NCI-H82 (cell line): ENCODE data around the gene PLCB2.
A peak's percentile ranks its signal among the peaks of the same experiment; 100 is the strongest.

Source experiments
- DNase-seq: peaks from one replicate; lab custom pipeline; 2025; lab: John Stamatoyannopoulos, UW

The PLCB2 gene

GRCh38 chr15:40249477-40250303, 58.0 kb downstream of the PLCB2 start:
- DNase-seq = no peak

- DNase-seq = peak; percentile 40
Observed at GRCh38 chr15:40248006-40248783, 59.5 kb downstream of the PLCB2 start.

GRCh38 chr15:40247406-40247971, 60.2 kb downstream of the PLCB2 start:
- no peak for DNase-seq

GRCh38 chr15:40246496-40247280, 61.0 kb downstream of the PLCB2 start:
- no peak for DNase-seq

GRCh38 chr15:40245666-40246450, 61.9 kb downstream of the PLCB2 start:
- no peak for DNase-seq

- no peak for DNase-seq
Observed at GRCh38 chr15:40244961-40245523, 62.7 kb downstream of the PLCB2 start.

GRCh38 chr15:40243126-40243810, 64.5 kb downstream of the PLCB2 start:
- DNase-seq = no peak

GRCh38 chr15:40242601-40243000, 65.1 kb downstream of the PLCB2 start:
- DNase-seq = no peak

- no peak for DNase-seq
Observed at GRCh38 chr15:40242213-40242599, 65.5 kb downstream of the PLCB2 start.

- no peak for DNase-seq
Observed at GRCh38 chr15:40241269-40242212, 66.2 kb downstream of the PLCB2 start.

GRCh38 chr15:40240619-40241221, 67.0 kb downstream of the PLCB2 start:
- DNase-seq = no peak

GRCh38 chr15:40239693-40240618, 67.8 kb downstream of the PLCB2 start:
- DNase-seq = no peak

- no peak for DNase-seq
Observed at GRCh38 chr15:40239404-40239692, 68.4 kb downstream of the PLCB2 start.

- peak; percentile 52 for DNase-seq
Observed at GRCh38 chr15:40238532-40239403, 69.0 kb downstream of the PLCB2 start, which contains the start of gene PAK6. TSS of gene PAK6 (plus strand) at chr15:40239063. CDS start at chr15:40264786, 25,723 bp downstream.
